ENCODE results near the gene SYK.

- no peak for TF ChIP-seq CTCF (IDR thresholded peaks at IDR 0.05; ENCODE audit: poor library complexity)
- TF ChIP-seq EZH2 (IDR thresholded peaks at IDR 0.05; ENCODE audit: borderline replicate concordance), result no peak
These were observed 56.9 kb downstream of the SYK start for GRCh38 chr9:90858457-90858901.
